Astrocyte of the spinal cord (primary cell): ENCODE measurements around the gene SNX17.
"Not testable (repeated sequence)": the region's sequence is repeated elsewhere in the genome, so short reads cannot be mapped to it uniquely, and the experiment has no call there.

Experiments
- DNase-seq: peaks from one replicate; pipeline ENCODE4 v3.0.0; 2011; ENCODE audit warnings: low read depth, low spot score
- H3K4me3 ChIP-seq: 2 replicates; pipeline ENCODE4 v1.5.1; 2011; ENCODE audit warnings: low read depth, mild to moderate bottlenecking, low read length, moderate library complexity
- CTCF ChIP-seq: IDR thresholded peaks from 2 replicates; pipeline ENCODE4 v1.5.1; 2012; ENCODE audit warnings: low read depth, mild to moderate bottlenecking, low read length, inconsistent platforms
- in situ Hi-C: cut with HindIII; loops from 2 replicates; pipeline ENCODE4 v1.10.0; 2017; ENCODE audit warnings: low sequenced_read_pairs

Gene SNX17

GRCh38 chr2:27324720-27325119, 45.7 kb upstream of the SNX17 start:
- TF ChIP-seq CTCF, result no peak
- in situ Hi-C loops, result no loop called here
- no peak for DNase-seq
- no peak overlapping the region for H3K4me3 ChIP-seq

- in situ Hi-C loops, result no loop called here
- H3K4me3 ChIP-seq, result no peak overlapping the region
- no peak for DNase-seq
- no peak for TF ChIP-seq CTCF
Observed at GRCh38 chr2:27335311-27335710, 35.1 kb upstream of the SNX17 start.

GRCh38 chr2:27336173-27336572, 34.2 kb upstream of the SNX17 start:
- H3K4me3 ChIP-seq, result no peak overlapping the region
- in situ Hi-C loops, result no loop called here
- DNase-seq, result no peak
- no peak for TF ChIP-seq CTCF

GRCh38 chr2:27347641-27348040, 22.8 kb upstream of the SNX17 start:
- in situ Hi-C loops, result no loop called here
- no peak overlapping the region for H3K4me3 ChIP-seq
- no peak for DNase-seq
- no peak for TF ChIP-seq CTCF

GRCh38 chr2:27350106-27350693, 20.2 kb upstream of the SNX17 start:
- TF ChIP-seq CTCF, result no peak
- no peak for DNase-seq
- in situ Hi-C loops, result no loop called here
- no peak overlapping the region for H3K4me3 ChIP-seq

GRCh38 chr2:27351802-27352598, 18.4 kb upstream of the SNX17 start:
- in situ Hi-C loops, result no loop called here
- no peak for TF ChIP-seq CTCF
- no peak overlapping the region for H3K4me3 ChIP-seq
- no peak for DNase-seq

- in situ Hi-C loops, H3K4me3 ChIP-seq, DNase-seq: not testable (repeated sequence)
Observed at GRCh38 chr2:27353386-27353761, 17.0 kb upstream of the SNX17 start.
